ENCODE measurements around the gene MGRN1. TPM values are rescaled to one million over a fixed set of nuclear protein-coding genes. Genes with fewer than 3 reads are reported as not detected.
"Not testable (repeated sequence)": the region's sequence is repeated elsewhere in the genome, so short reads cannot be mapped to it uniquely, and the experiment has no call there.

MGRN1 gene
- total and polyA plus RNA-seq, 9 donors, result 21.5 to 94.2 (median 61.1) TPM

DNA sequence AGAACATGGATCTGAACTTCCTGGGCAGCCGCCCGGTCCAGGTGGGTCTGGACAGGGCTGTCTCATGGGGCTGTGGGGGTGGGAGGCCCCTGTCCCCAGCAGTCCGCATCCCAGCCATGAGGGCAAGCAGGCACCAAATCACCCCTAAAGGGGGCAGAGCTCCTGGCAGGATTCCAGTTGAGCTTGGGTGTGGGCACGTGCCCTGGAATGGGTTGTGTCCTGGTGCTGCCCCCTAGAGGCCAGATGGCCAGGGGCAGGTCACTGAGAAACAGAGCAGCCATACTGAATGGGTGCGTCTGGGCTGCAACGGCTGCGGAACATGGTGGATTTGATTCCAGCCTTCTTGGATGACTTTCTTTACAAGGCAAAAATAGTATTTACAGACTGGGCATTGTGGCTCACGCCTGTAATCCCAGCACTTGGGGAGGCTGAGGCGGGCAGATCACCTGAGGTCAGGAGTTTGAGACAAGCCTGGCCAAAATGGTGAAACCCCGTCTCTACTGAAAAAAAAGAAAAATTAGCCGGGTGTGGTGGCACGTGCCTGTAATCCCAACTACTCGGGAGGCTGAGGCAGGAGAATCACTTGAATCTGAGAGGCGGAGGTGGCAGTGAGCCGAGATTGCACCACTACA is 25.9 kb downstream of the MGRN1 start:
- H3K27ac ChIP-seq; H3K27me3 ChIP-seq; H3K9me3 ChIP-seq; H3K4me3 ChIP-seq; intact Hi-C loops (cut with DNase I); H3K36me3 ChIP-seq; H3K4me1 ChIP-seq (ENCODE audit: insufficient read depth): not testable (repeated sequence)
- 87% methylated on average over 15 of the region's 15 CpGs for WGBS, 3 donors
- DNase-seq, result peak in 3 of 5 donors; percentile 45 to 66 (median 53)
- TF ChIP-seq, protein P1, sequence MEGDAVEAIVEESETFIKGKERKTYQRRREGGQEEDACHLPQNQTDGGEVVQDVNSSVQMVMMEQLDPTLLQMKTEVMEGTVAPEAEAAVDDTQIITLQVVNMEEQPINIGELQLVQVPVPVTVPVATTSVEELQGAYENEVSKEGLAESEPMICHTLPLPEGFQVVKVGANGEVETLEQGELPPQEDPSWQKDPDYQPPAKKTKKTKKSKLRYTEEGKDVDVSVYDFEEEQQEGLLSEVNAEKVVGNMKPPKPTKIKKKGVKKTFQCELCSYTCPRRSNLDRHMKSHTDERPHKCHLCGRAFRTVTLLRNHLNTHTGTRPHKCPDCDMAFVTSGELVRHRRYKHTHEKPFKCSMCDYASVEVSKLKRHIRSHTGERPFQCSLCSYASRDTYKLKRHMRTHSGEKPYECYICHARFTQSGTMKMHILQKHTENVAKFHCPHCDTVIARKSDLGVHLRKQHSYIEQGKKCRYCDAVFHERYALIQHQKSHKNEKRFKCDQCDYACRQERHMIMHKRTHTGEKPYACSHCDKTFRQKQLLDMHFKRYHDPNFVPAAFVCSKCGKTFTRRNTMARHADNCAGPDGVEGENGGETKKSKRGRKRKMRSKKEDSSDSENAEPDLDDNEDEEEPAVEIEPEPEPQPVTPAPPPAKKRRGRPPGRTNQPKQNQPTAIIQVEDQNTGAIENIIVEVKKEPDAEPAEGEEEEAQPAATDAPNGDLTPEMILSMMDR (IDR thresholded peaks at IDR 0.05), result peak in 1 of 3 donors; percentile 20

DNA sequence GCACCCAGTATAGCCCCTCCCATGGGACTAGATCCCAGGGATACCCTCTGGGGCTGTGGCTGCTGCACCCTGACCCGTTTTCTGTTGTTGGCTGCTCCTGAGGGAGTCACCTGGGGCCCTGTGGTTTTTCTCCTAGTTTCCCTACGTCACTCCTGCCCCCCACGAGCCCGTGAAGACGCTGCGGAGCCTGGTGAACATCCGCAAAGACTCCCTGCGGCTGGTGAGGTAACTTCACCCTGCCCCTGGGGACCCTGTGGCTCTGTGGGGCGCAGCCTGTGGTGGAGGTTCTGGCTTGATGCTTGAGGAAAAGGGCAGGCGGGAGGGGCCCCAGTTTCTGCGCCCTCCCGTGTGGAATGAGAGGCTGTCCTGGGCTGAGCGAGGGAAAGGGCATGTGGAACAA is 27.2 kb downstream of the MGRN1 start:
- WGBS, 3 donors, result 89 to 94% (median 92%) methylated on average over 13 of the region's 13 CpGs
- Histone ChIP-seq H3K27ac (no peak overlapping the region), H3K4me3 (no peak overlapping the region), H3K4me1 (ENCODE audit: insufficient read depth) (no peaks in the 10 kb centered on the region), H3K9me3 (no peaks in the 10 kb centered on the region), H3K27me3 (no peaks in the 10 kb centered on the region), H3K36me3 (no peaks in the 10 kb centered on the region)
- no peak for DNase-seq
- intact Hi-C loops (cut with DNase I), result no loop called here
- TF ChIP-seq EP300 (IDR thresholded peaks at IDR 0.05), result no peak
- TF ChIP-seq, protein P1 (IDR thresholded peaks at IDR 0.05), result no peak
- no peak for TF ChIP-seq POLR2A (IDR thresholded peaks at IDR 0.05)

DNA sequence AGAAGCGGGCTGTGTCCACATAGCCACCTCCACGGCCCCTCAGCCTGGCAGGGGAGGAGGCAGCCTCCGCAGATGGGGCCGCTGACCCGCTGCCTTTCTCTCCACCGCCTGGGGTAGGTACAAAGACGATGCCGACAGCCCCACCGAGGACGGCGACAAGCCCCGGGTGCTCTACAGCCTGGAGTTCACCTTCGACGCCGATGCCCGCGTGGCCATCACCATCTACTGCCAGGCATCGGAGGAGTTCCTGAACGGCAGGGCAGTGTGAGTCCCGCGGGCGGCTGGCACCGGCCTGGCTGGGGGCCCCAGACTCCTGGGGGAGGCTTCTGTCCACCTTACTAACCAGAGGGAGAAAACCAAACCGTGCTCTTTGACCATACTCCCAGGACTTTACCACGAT is 27.9 kb downstream of the MGRN1 start:
- no peaks in the 10 kb centered on the region for H3K9me3 ChIP-seq
- H3K27me3 ChIP-seq, result no peaks in the 10 kb centered on the region
- 88 to 92% (median 91%) methylated on average over 25 of the region's 25 CpGs for WGBS, 3 donors
- DNase-seq, result no peak
- no peaks in the 10 kb centered on the region for H3K4me1 ChIP-seq (ENCODE audit: insufficient read depth)
- H3K27ac ChIP-seq, result no peak overlapping the region
- no peak overlapping the region for H3K4me3 ChIP-seq
- H3K36me3 ChIP-seq, result no peaks in the 10 kb centered on the region
- TF ChIP-seq POLR2A (IDR thresholded peaks at IDR 0.05), result no peak
- no peak for TF ChIP-seq EP300 (IDR thresholded peaks at IDR 0.05)
- TF ChIP-seq, protein P1 (IDR thresholded peaks at IDR 0.05), result no peak
- intact Hi-C loops (cut with DNase I), result no loop called here

DNA sequence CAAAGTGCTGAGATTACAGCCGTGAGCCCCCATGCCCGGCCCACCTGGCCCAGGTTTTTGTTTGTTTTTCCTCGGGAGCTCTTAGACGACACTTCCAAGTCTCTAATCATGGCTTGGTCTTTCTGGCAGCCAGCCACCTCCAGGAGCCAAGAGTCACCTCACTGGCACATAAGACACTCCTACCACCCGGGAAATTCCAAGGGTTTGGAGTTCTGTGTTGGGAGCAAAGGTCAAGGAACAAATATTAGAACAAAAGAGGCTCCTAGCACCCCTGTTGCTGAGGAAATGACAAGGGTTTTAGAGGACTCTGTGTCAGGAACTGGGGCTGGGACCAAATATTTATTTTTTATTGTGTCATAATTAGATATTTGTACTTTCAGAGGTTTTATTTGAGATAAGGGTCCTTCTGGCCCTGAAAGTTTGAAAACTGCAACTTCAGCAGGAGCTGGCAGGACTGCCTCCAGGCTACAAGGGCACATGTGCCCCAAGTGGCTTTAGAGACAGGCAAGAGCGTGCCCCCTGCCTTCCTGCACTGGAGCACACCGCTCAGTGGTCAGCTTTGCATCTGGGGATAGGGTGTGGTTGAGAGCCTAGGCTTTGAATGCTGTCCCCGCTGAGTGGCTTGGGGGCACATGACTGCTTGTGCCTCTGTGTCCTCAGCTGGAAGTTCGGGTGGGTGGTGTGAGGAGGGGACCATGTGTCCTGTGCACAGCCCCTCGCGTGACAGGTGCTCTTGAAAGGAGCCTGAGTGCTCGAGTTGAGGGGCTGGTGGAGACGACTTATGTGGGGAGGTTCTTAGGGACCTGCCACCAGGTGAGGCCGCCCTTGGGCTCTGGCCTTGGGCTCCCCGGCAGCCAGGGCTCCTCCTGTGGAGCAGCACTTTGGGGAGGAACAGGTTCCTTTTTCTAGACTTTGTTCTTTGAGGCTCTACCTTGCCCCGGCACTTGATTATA is 29.7 kb downstream of the MGRN1 start:
- Histone ChIP-seq H3K4me1 (ENCODE audit: insufficient read depth) (no peaks in the 10 kb centered on the region), H3K36me3 (no peaks in the 10 kb centered on the region), H3K27ac (no peak overlapping the region), H3K4me3 (no peak overlapping the region), H3K27me3 (no peaks in the 10 kb centered on the region), H3K9me3 (no peaks in the 10 kb centered on the region)
- intact Hi-C loops (cut with DNase I), result no loop called here
- 69 to 81% (median 72%) methylated on average over 16 of the region's 16 CpGs for WGBS, 3 donors
- no peak for DNase-seq
- TF ChIP-seq, protein P1 (IDR thresholded peaks at IDR 0.05), result no peak
- no peak for TF ChIP-seq EP300 (IDR thresholded peaks at IDR 0.05)
- TF ChIP-seq POLR2A (IDR thresholded peaks at IDR 0.05), result no peak

Data from ovary (tissue), 9 donors.